Astrocyte (in vitro differentiated cells and primary cell): Measurements from ENCODE around the gene GABBR2.

ENCODE experiments used
- EZH2 ChIP-seq: IDR thresholded peaks from 2 replicates; pipeline ENCODE4 v1.6.1; 2012; ENCODE audit warnings: mild to moderate bottlenecking, low read length, inconsistent platforms; ENCODE audit not compliant: insufficient read depth
- TF ChIP-seq, protein P1 (sequence below): IDR thresholded peaks from 2 replicates; pipeline ENCODE4 v1.5.1; 2011; ENCODE audit warnings: low read depth, mild to moderate bottlenecking, inconsistent platforms, low read length, moderate library complexity; ENCODE audit not compliant: insufficient read depth

DNA sequence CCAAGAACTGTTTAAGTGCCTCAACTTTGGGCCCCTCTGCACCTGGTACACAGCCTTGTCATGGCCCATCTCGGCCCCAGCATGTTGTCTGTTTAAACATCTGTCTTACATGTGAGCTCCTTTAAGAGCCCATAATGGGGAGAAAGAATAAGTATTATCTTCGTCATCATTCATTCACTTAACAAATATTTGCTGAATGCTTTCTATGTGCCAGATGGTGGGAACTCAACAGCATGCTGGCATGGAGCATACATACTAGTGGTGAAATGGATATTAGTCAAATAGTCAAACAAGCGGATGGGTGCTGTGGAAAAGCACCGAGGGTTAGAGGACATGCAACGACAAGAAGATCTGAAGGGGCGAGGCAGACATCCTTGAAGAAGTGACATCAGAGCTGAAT lies 54.5 kb downstream of the GABBR2 start:
- TF ChIP-seq, protein P1, sequence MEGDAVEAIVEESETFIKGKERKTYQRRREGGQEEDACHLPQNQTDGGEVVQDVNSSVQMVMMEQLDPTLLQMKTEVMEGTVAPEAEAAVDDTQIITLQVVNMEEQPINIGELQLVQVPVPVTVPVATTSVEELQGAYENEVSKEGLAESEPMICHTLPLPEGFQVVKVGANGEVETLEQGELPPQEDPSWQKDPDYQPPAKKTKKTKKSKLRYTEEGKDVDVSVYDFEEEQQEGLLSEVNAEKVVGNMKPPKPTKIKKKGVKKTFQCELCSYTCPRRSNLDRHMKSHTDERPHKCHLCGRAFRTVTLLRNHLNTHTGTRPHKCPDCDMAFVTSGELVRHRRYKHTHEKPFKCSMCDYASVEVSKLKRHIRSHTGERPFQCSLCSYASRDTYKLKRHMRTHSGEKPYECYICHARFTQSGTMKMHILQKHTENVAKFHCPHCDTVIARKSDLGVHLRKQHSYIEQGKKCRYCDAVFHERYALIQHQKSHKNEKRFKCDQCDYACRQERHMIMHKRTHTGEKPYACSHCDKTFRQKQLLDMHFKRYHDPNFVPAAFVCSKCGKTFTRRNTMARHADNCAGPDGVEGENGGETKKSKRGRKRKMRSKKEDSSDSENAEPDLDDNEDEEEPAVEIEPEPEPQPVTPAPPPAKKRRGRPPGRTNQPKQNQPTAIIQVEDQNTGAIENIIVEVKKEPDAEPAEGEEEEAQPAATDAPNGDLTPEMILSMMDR = no peak
- TF ChIP-seq EZH2 = no peak
